ENCODE data around the gene NDUFAF2.
A peak's percentile ranks its signal among the peaks of the same experiment; 100 is the strongest.

Gene NDUFAF2

GRCh38 chr5:61010467-61011454 lies 65.8 kb downstream of the NDUFAF2 start:
- H3K4me3 ChIP-seq (ENCODE audit: control insufficient read depth, low read depth, low read length), result no peak overlapping the region
- DNase-seq (ENCODE audit: low read depth), result peak; percentile 34
- TF ChIP-seq CTCF (conservative IDR thresholded peaks at IDR 0.05; ENCODE audit: control insufficient read depth, insufficient read depth, low read depth, low read length), result peak; percentile 43

DNA sequence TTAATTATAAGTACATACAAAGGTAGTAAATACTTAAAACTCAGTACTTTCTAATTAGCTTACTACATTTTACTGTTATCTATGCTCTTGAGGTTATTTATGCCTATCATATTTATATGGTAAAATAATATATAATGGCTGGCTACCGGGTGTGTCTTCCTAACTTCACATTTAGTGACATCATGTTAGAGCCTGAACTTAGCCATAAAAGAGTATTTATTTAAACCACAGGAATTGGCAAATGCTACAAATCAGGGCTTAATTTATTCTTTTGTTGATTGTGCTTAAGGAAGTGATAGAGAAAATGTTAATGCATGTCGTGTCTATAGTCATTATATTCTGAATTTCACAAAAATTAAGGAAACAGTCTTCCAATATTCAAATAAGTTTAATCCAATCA lies 73.1 kb downstream of the NDUFAF2 start:
- DNase-seq (ENCODE audit: low read depth), result peak; percentile 21
- no peak overlapping the region for H3K4me3 ChIP-seq (ENCODE audit: control insufficient read depth, low read depth, low read length)
- TF ChIP-seq CTCF (conservative IDR thresholded peaks at IDR 0.05; ENCODE audit: control insufficient read depth, insufficient read depth, low read depth, low read length), result no peak

DNA sequence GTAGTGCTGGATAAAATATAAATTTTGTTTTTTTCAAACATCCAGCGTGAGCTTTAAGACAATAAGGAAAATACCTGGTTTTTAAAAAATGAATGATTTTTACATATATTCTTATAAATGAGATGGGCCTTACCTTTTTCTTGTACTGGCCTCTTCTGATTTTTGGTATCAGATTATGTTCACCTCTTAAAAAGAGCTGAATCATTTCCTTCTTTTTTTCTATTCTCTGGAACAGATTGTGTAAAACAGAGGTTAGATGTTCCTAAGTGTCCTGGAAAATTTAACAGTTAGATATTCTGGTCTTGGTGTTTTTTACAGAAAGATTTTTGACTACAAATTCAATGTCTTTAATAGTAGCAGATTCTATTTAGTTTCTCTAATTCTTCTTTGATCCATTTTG lies 74.6 kb downstream of the NDUFAF2 start:
- TF ChIP-seq CTCF (conservative IDR thresholded peaks at IDR 0.05; ENCODE audit: control insufficient read depth, insufficient read depth, low read depth, low read length), result no peak
- DNase-seq (ENCODE audit: low read depth), result peak; percentile 17
- H3K4me3 ChIP-seq (ENCODE audit: control insufficient read depth, low read depth, low read length), result no peak overlapping the region

DNA sequence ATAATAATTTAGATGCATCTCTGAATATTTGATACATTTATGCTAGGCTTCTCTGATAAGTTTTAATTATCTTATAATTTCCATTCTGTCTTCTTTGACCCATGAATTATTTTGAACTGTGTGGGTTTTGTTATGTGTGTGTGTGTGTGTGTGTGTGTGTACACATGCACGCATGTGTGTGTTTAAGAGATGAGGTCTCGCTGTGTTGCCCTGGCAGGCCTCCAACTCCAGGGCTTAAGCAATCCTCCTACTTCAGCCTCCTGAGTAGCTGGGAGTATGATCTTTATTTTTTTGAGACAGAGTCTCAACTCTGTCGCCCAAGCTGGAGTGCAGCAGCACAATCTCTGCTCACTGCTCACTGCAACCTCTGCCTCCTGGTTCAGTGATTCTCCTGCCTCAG lies 75.4 kb downstream of the NDUFAF2 start:
- peak; percentile 77 for DNase-seq (ENCODE audit: low read depth)

DNA sequence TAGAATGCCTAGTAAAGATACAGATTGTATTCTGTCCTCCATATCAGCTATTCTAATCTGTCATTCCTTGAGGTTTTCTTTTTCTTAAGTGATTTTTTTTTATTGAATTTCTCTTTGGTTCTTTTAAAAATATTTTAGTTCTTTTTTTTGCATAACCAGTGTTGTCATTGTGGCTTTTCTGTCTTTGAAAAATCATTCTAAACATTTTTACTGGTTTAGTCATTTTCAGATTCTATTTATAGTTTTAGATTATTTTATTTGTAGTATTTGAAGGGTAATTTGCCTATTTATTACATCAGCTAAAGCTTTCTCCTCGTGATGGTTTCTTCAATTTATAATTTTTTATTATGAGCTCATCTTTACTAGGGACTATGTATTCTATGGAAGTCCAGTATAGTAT lies 78.1 kb downstream of the NDUFAF2 start:
- DNase-seq (ENCODE audit: low read depth), result peak; percentile 46
- TF ChIP-seq CTCF (conservative IDR thresholded peaks at IDR 0.05; ENCODE audit: control insufficient read depth, insufficient read depth, low read depth, low read length), result no peak
- no peak overlapping the region for H3K4me3 ChIP-seq (ENCODE audit: control insufficient read depth, low read depth, low read length)

More for the DNA sequence above, 75.4 kb downstream of the NDUFAF2 start:
- no peak overlapping the region for H3K4me3 ChIP-seq (ENCODE audit: control insufficient read depth, low read depth, low read length)
- no peak for TF ChIP-seq CTCF (conservative IDR thresholded peaks at IDR 0.05; ENCODE audit: control insufficient read depth, insufficient read depth, low read depth, low read length)

DNA sequence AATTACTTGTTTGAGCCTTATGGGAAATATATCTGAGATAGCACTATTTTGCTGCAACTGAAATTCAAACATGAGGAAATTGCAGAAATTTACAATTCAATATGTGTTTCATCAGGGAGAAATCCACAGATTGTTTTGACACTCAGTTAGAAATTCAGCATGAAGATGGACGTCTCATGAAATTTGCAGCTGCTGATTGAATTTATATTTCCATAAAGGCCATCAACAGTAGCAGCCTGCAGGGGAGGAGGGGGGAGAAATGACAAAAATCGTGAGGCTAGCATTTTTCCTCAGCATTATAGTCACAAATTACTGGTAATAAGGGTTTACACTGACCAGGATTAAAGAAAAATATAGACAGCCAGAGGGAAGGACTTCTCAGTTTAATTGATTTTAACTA lies 81.0 kb downstream of the NDUFAF2 start:
- DNase-seq (ENCODE audit: low read depth), result no peak
- no peak overlapping the region for H3K4me3 ChIP-seq (ENCODE audit: control insufficient read depth, low read depth, low read length)
- no peak for TF ChIP-seq CTCF (conservative IDR thresholded peaks at IDR 0.05; ENCODE audit: control insufficient read depth, insufficient read depth, low read depth, low read length)
